GM06990 (cell line): Measurements from ENCODE around the gene SBK2.
"Not testable (repeated sequence)": the region's sequence is repeated elsewhere in the genome, so short reads cannot be mapped to it uniquely, and the experiment has no call there.

ENCODE experiments used
- DNase-seq: peaks from one replicate; pipeline ENCODE4 v3.0.0-alpha.2; 2011; ENCODE audit not compliant: insufficient read length; ENCODE audit errors: extremely low read depth
- H3K27me3 ChIP-seq: replicated peaks from 2 replicates; pipeline ENCODE4 v1.6.0; 2011; ENCODE audit warnings: low read length; ENCODE audit not compliant: control insufficient read depth, insufficient read depth
- H3K36me3 ChIP-seq: 2 replicates; pipeline ENCODE4 v1.5.1; 2011; ENCODE audit warnings: low read length; ENCODE audit not compliant: control insufficient read depth, insufficient read depth
- H3K4me3 ChIP-seq: replicated peaks from 2 replicates; pipeline ENCODE4 v1.5.1; 2011; ENCODE audit warnings: low read depth, mild to moderate bottlenecking, control low read depth, low read length
- CTCF ChIP-seq: IDR thresholded peaks from 2 replicates; pipeline ENCODE4 v1.5.1; 2011; ENCODE audit warnings: low read length, control low read depth, mild to moderate bottlenecking, inconsistent platforms; ENCODE audit not compliant: insufficient read depth, poor library complexity, severe bottlenecking

Gene SBK2

GRCh38 chr19:55576746-55577145 lies 39.8 kb upstream of the SBK2 start:
- no peaks in the 10 kb centered on the region for H3K27me3 ChIP-seq
- DNase-seq: no peak
- H3K36me3 ChIP-seq: peaks cover 2% of the 10 kb centered on the region
- no peak for TF ChIP-seq CTCF
- H3K4me3 ChIP-seq: no peak overlapping the region

GRCh38 chr19:55573929-55574328 lies 37.0 kb upstream of the SBK2 start:
- DNase-seq, H3K36me3 ChIP-seq, H3K4me3 ChIP-seq, H3K27me3 ChIP-seq: not testable (repeated sequence)

- not testable (repeated sequence) for H3K36me3 ChIP-seq, H3K27me3 ChIP-seq, H3K4me3 ChIP-seq, DNase-seq
Measured at GRCh38 chr19:55569477-55569876, 32.5 kb upstream of the SBK2 start.

GRCh38 chr19:55567708-55568328 lies 30.9 kb upstream of the SBK2 start:
- no peak overlapping the region for H3K4me3 ChIP-seq
- DNase-seq: no peak
- TF ChIP-seq CTCF: no peak

GRCh38 chr19:55566823-55567222 lies 29.9 kb upstream of the SBK2 start:
- DNase-seq: no peak
- Histone ChIP-seq H3K4me3 (no peak overlapping the region), H3K36me3 (no peaks in the 10 kb centered on the region), H3K27me3 (no peaks in the 10 kb centered on the region)
- no peak for TF ChIP-seq CTCF

More at GRCh38 chr19:55567708-55568328, 30.9 kb upstream of the SBK2 start:
- H3K36me3 ChIP-seq: no peaks in the 10 kb centered on the region
- no peaks in the 10 kb centered on the region for H3K27me3 ChIP-seq

GRCh38 chr19:55563261-55563690 lies 26.3 kb upstream of the SBK2 start:
- no peaks in the 10 kb centered on the region for H3K27me3 ChIP-seq
- H3K36me3 ChIP-seq: no peaks in the 10 kb centered on the region
- H3K4me3 ChIP-seq: no peak overlapping the region
- no peak for DNase-seq
- TF ChIP-seq CTCF: no peak

GRCh38 chr19:55559684-55560083 lies 22.8 kb upstream of the SBK2 start:
- Histone ChIP-seq H3K4me3 (no peak overlapping the region), H3K27me3 (no peaks in the 10 kb centered on the region), H3K36me3 (no peaks in the 10 kb centered on the region)
- TF ChIP-seq CTCF: no peak
- no peak for DNase-seq
